ENCODE results near the gene C2orf81. TPM values are rescaled to one million over a fixed set of nuclear protein-coding genes. Genes with fewer than 3 reads are reported as not detected.

The C2orf81 gene
- total and polyA plus RNA-seq, 2 of the 4 experiments (the other 2 are of a cell fraction) = 0.18 to 0.74 TPM

DNA sequence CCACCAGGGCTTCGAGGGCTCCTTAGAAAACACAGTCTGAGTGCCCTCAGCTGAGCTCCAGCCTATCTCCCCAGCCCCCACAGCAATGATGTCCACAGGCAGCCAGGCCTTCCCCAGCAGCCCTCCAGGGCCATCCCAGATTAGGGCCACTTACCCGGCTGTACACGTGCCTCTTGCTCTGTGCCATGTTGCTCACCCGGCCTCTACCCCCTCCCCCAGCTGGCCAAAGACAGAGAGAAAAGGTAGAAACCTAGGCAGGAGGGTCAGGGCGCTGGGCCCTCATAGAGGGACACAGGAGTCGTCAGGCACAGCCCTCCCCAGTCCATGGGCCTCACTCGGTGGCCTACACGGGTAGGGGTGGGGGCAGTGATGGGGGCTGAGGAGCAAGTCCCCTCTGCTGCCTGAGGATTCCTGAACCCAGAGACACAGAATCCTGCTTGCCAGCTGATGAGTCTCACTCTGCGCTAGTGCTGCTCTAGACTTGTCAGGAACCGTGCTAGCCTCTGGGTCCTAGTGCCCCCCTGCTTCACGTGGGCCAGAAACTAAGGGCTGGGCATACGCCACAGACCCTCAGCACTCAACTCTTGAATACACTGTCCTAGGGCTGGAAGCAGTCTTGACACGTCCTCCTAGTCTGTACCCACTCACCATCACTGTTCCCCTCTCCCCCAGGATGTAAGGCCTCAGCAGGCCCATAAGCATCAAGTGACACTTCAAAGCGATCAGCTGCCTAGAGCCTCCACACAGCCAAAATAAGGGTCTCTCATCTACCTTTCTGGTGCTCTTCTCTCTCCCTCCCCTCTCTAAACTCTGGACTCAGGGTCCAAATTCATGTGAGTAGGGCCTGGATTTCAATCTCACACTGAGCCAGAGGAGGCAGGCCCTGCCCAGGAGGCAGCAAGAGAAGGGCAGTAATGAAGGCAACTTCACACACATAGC lies 41.3 kb downstream of the C2orf81 start, which contains the start of gene DCTN1:
Gene DCTN1, minus strand, starts transcription at position 461 of the 939 bp plus-strand sequence. Its CDS starts 274 bp downstream, at position 187.
- Histone ChIP-seq H3K36me3 (ENCODE audit: control insufficient read depth, insufficient read depth, low read length) (peaks cover 17% of the 10 kb centered on the region), H3K27me3 (ENCODE audit: control insufficient read depth, insufficient read depth, low read length) (no peaks in the 10 kb centered on the region), H2BK120ac (ENCODE audit: low read depth, low read length) (peak within 1 kb of the TSS; percentile 58; the same call in 1 of the 2 replicates), H4K8ac (ENCODE audit: low read depth in 2 of 2, low read length in 2 of 2) (peak within 1 kb of the TSS in 1 of 2 experiments; percentile 17; a peak in 1 of 4 replicates), H2AK9ac (replicated peaks; ENCODE audit: low read depth, low read length, poor library complexity) (peak within 1 kb of the TSS; percentile 71), H3K56ac (ENCODE audit: extremely low read depth, insufficient read depth, low read length) (no peak within 1 kb of the TSS), H3K27ac (ENCODE audit: insufficient read depth, low read length) (peak within 1 kb of the TSS; percentile 75), H2BK15ac (ENCODE audit: low read depth, low read length) (peak within 1 kb of the TSS; percentile 37; the same call in 1 of the 3 replicates), H3K14ac (replicated peaks; ENCODE audit: low read depth, low read length) (peak within 1 kb of the TSS; percentile 73), H3K4me2 (ENCODE audit: low read depth, low read length) (peak within 1 kb of the TSS; percentile 86), H2AK5ac (ENCODE audit: low read depth, low read length) (peak within 1 kb of the TSS; percentile 79), H3K4ac (ENCODE audit: low read depth, low read length) (peak within 1 kb of the TSS; percentile 83), H2BK20ac (ENCODE audit: low read depth, low read length) (peak within 1 kb of the TSS; percentile 57; the same call in 1 of the 2 replicates), H3K4me3 (ENCODE audit: insufficient read depth, low read depth, low read length) (peak within 1 kb of the TSS; percentile 49), H3K79me1 (ENCODE audit: low read depth in 1 of 2, low read length in 2 of 2) (peaks cover 25 to 94% of the 10 kb centered on the region in 2 experiments), H3K18ac (ENCODE audit: low read depth, low read length) (peak within 1 kb of the TSS; percentile 33; the same call in 1 of the 2 replicates), H3K9me3 (ENCODE audit: control insufficient read depth, insufficient read depth, low read length) (no peaks in the 10 kb centered on the region), H3K9me1 (ENCODE audit: insufficient read depth, low read length) (peaks cover 24% of the 10 kb centered on the region), H3K23ac (ENCODE audit: low read depth, low read length) (peak within 1 kb of the TSS; percentile 50; the same call in 1 of the 2 replicates), H2BK5ac (ENCODE audit: low read depth, low read length, poor library complexity, severe bottlenecking) (peak within 1 kb of the TSS; percentile 88), H4K91ac (ENCODE audit: insufficient read depth, low read depth, low read length) (peak within 1 kb of the TSS; percentile 62; the same call in 1 of the 2 replicates), H3K4me1 (ENCODE audit: control insufficient read depth, insufficient read depth, low read length) (peaks cover 21% of the 10 kb centered on the region), H4K20me1 (ENCODE audit: insufficient read depth, low read length) (peaks cover 32% of the 10 kb centered on the region), H4K5ac (ENCODE audit: low read depth, low read length) (peak within 1 kb of the TSS; percentile 28), H3K9ac (ENCODE audit: low read depth, low read length) (peak within 1 kb of the TSS; percentile 67), H2AFZ (replicated peaks; ENCODE audit: low read length, poor library complexity) (peak within 1 kb of the TSS; percentile 64)
- POLR2A ChIA-PET (ENCODE audit: unreplicated experiment) = no interaction called here
- CTCF ChIA-PET = interaction anchor here (1.0 to 2.2 kb wide), 2 partner anchors 11 to 28 kb away, joined by 3 to 7 read pairs; no protein-coding TSS in a partner anchor
- DNase-seq = peak; percentile 80
- peak; percentile 91 for ATAC-seq (ENCODE audit: low read depth)
- BruUV-seq (replicated peaks) = no TSS peak
- intact Hi-C loops (cut with micrococcal nuclease) (no loop called here), dilution Hi-C loops (cut with HindIII; ENCODE audit: low sequenced_read_pairs, unreplicated experiment) (no loop called here), in situ Hi-C loops (cut with MboI; ENCODE audit: low sequenced_read_pairs) (no loop called here)
- no peak for TF ChIP-seq SMC3 (IDR thresholded peaks at IDR 0.05; ENCODE audit: low read depth, low read length)
- TF ChIP-seq RAD21 (IDR thresholded peaks at IDR 0.05; ENCODE audit: low read length) = no peak
- no peak for TF ChIP-seq NFE2L2 (IDR thresholded peaks at IDR 0.05; ENCODE audit: low read depth, low read length)
- TF ChIP-seq MXI1 (IDR thresholded peaks at IDR 0.05; ENCODE audit: borderline replicate concordance, low read depth, low read length) = 0 out of 2 replicates have a peak, but pooled peaks have one; percentile 45
- TF ChIP-seq USF2 (IDR thresholded peaks at IDR 0.05; ENCODE audit: low read depth, low read length) = peak; percentile 71; the same call in 1 of the 2 replicates
- TF ChIP-seq BHLHE40 (IDR thresholded peaks at IDR 0.05; ENCODE audit: low read depth, low read length) = peak; percentile 33; the same call in 1 of the 2 replicates
- TF ChIP-seq RFX5 (IDR thresholded peaks at IDR 0.05; ENCODE audit: low read depth, low read length) = no peak
- no peak for TF ChIP-seq CHD1 (IDR thresholded peaks at IDR 0.05; ENCODE audit: low read depth, low read length)
- peak; percentile 30; the same call in 1 of the 2 replicates for TF ChIP-seq MAZ (IDR thresholded peaks at IDR 0.05; ENCODE audit: borderline replicate concordance, low read depth, low read length)
- WGBS, 2 experiments (ENCODE audit: extremely low coverage in 2 of 2, insufficient read length in 1 of 2) = 10% methylated on average over 4 of the region's 14 CpGs; no CpG with 5 or more reads in 1 of the 2 experiments

Data from IMR-90 (cell line).